ENCODE results near the gene NEURL1B.

Gene NEURL1B

GRCh38 chr5:172633403-172633970 lies 7.6 kb upstream of the NEURL1B start:
- no peak for DNase-seq (ENCODE audit: low read depth, low spot score)

- DNase-seq (ENCODE audit: low read depth, low spot score), result no peak
Observed at GRCh38 chr5:172634106-172634899, 6.8 kb upstream of the NEURL1B start.

GRCh38 chr5:172635038-172635437 lies 6.0 kb upstream of the NEURL1B start:
- no peak for DNase-seq (ENCODE audit: low read depth, low spot score)

GRCh38 chr5:172636279-172637050 lies 4.6 kb upstream of the NEURL1B start:
- DNase-seq (ENCODE audit: low read depth, low spot score), result no peak

GRCh38 chr5:172637110-172637580 lies 3.9 kb upstream of the NEURL1B start:
- no peak for DNase-seq (ENCODE audit: low read depth, low spot score)

- DNase-seq (ENCODE audit: low read depth, low spot score), result no peak
Observed at GRCh38 chr5:172637740-172638139, 3.3 kb upstream of the NEURL1B start.

GRCh38 chr5:172638209-172638768 lies 2.8 kb upstream of the NEURL1B start:
- DNase-seq (ENCODE audit: low read depth, low spot score), result no peak

- DNase-seq (ENCODE audit: low read depth, low spot score), result no peak
Observed at GRCh38 chr5:172640139-172640538, 924 bp upstream of the NEURL1B start.

GRCh38 chr5:172641359-172642050 lies 442 bp downstream of the NEURL1B start:
- no peak for DNase-seq (ENCODE audit: low read depth, low spot score)

GRCh38 chr5:172642051-172642409 lies 967 bp downstream of the NEURL1B start:
- no peak for DNase-seq (ENCODE audit: low read depth, low spot score)

- no peak for DNase-seq (ENCODE audit: low read depth, low spot score)
Observed at GRCh38 chr5:172642486-172642885, 1.4 kb downstream of the NEURL1B start.

- DNase-seq (ENCODE audit: low read depth, low spot score), result no peak
Observed at GRCh38 chr5:172642926-172643871, 2.1 kb downstream of the NEURL1B start.

- DNase-seq (ENCODE audit: low read depth, low spot score), result no peak
Observed at GRCh38 chr5:172644266-172644665, 3.2 kb downstream of the NEURL1B start.

- no peak for DNase-seq (ENCODE audit: low read depth, low spot score)
Observed at GRCh38 chr5:172644711-172645110, 3.6 kb downstream of the NEURL1B start.

- DNase-seq (ENCODE audit: low read depth, low spot score), result no peak
Observed at GRCh38 chr5:172645271-172646055, 4.4 kb downstream of the NEURL1B start.

GRCh38 chr5:172646716-172647285 lies 5.7 kb downstream of the NEURL1B start:
- DNase-seq (ENCODE audit: low read depth, low spot score), result no peak

GRCh38 chr5:172647352-172648012 lies 6.4 kb downstream of the NEURL1B start:
- no peak for DNase-seq (ENCODE audit: low read depth, low spot score)

GRCh38 chr5:172648013-172648381 lies 6.9 kb downstream of the NEURL1B start:
- DNase-seq (ENCODE audit: low read depth, low spot score), result no peak

- no peak for DNase-seq (ENCODE audit: low read depth, low spot score)
Observed at GRCh38 chr5:172648755-172649154, 7.7 kb downstream of the NEURL1B start.

All from astrocyte of the hippocampus (primary cell).